ENCODE measurements around the gene TECPR2.

- TF ChIP-seq CTCF (IDR thresholded peaks at IDR 0.05) = no peak
- no peak for TF ChIP-seq POLR2A (IDR thresholded peaks at IDR 0.05)
These were observed 102.2 kb downstream of the TECPR2 start for GRCh38 chr14:102464846-102465341.
